ENCODE data around the gene SOCS6. TPM values are rescaled to one million over a fixed set of nuclear protein-coding genes. Genes with fewer than 3 reads are reported as not detected.

The SOCS6 gene
- total RNA-seq, 4 donors from 2014 or later = 11.5 to 47.8 (median 46.1) TPM

- TF ChIP-seq EP300 (IDR thresholded peaks at IDR 0.05; ENCODE audit: low read depth) = no peak
- TF ChIP-seq POLR2AphosphoS5 (IDR thresholded peaks at IDR 0.05) = no peak
- TF ChIP-seq CTCF (IDR thresholded peaks at IDR 0.05) = no peak
- no peak for TF ChIP-seq POLR2A (IDR thresholded peaks at IDR 0.05)
- in situ Hi-C loops (cut with MboI; ENCODE audit: low pct_ligation_motif_present in 1 of 4, low pct_unique_long_range_greater_than_20kb in 1 of 4, low sequenced_read_pairs in 3 of 4) (no loop called here), intact Hi-C loops (cut with DNase I; ENCODE audit: low total_unique reads) (no loop called here)
- Histone ChIP-seq H3K4me1 (peaks cover 6 to 34% (median 21%) of the 10 kb centered on the region in 4 donors), H3K27me3 (no peaks in the 10 kb centered on the region), H3K9me3 (no peaks in the 10 kb centered on the region), H3K4me3 (no peak overlapping the region), H3K27ac (peak overlapping the region; percentile 82 to 91 (median 87)), H3K36me3 (no peaks in the 10 kb centered on the region)
- WGBS, 2 donors (ENCODE audit: low coverage in 1 of 2) = 22 to 33% methylated on average over 3 to 8 of the region's 8 CpGs
- no peak for DNase-seq
These were observed 88.5 kb downstream of the SOCS6 start for GRCh38 chr18:70377317-70377799.

DNA sequence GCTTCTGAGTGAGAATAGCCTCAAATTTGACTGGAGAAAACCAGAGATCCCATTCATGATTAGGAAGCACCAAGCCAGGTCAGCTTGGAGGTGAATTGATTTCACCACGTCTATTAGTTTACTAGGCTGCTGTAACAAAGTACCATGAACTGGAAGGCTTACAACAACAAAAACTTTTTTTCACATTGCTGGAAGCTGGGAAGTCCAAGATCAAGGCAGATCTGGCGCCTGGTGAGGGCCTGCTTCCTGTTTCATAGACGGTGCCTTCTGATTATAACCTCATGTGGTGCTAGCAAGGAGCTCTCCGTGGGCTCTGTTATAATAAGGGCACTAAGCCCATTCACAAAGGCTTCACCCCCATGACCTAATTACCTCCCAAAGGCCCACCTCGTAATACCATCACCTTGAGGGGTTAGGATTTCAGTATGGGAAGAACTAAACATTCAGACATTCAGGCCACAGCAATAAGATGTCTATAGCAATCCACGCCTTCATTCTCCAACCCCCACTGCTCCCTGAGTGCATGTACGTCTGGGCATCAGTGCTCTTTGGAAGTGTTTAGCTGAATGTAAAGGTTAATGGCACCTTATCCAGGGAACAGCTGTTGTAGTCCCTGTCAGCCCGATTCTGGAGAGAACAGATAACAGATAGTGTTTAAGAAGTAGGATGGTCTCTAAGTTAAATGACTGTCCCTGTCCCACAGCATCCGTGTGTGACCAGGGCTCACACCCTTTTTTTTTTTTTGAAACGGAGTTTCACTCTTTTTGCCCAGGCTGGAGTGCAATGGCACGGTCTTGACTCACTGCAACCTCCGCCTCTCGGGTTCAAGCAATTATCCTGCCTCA, 89.2 kb downstream of the SOCS6 start:
- no peak for DNase-seq
- TF ChIP-seq POLR2AphosphoS5 (IDR thresholded peaks at IDR 0.05) = no peak
- in situ Hi-C loops (cut with MboI; ENCODE audit: low pct_ligation_motif_present in 1 of 4, low pct_unique_long_range_greater_than_20kb in 1 of 4, low sequenced_read_pairs in 3 of 4) = no loop called here

More for the DNA sequence above, 89.2 kb downstream of the SOCS6 start:
- H3K4me3 ChIP-seq = no peak overlapping the region
- peak overlapping the region; percentile 82 to 91 (median 87) for H3K27ac ChIP-seq
- no peaks in the 10 kb centered on the region for H3K9me3 ChIP-seq
- H3K36me3 ChIP-seq = no peaks in the 10 kb centered on the region
- peaks cover 6 to 34% (median 21%) of the 10 kb centered on the region in 4 donors for H3K4me1 ChIP-seq
- intact Hi-C loops (cut with DNase I; ENCODE audit: low total_unique reads) = no loop called here
- 63 to 74% methylated on average over 8 to 13 of the region's 13 CpGs for WGBS, 2 donors (ENCODE audit: low coverage in 1 of 2)
- H3K27me3 ChIP-seq = no peaks in the 10 kb centered on the region

Other genes starting within 250 kb of the SOCS6 start
- gene RTTN, start 83.4 kb upstream of the SOCS6 start, total RNA-seq = 10 to 100 TPM in 3 of 4 donors, 1 to 10 TPM in 1; 9.7 to 18.7 (median 13.1) TPM

All from transverse colon (tissue), 4 donors.